GM12891 (cell line): ENCODE data around the gene C1orf94.

Source experiments
- DNase-seq: peaks from one replicate; pipeline ENCODE4 v3.0.0; 2011; ENCODE audit warnings: low spot score; ENCODE audit not compliant: insufficient read length
- FAIRE-seq: peaks from 2 replicates; lab custom pipeline; 2011; peaks lifted over from hg19 to GRCh38; lab: Jason Lieb, UNC
- PAX5 ChIP-seq: IDR thresholded peaks from 2 replicates; pipeline ENCODE4 v1.6.1; 2011; ENCODE audit warnings: low read length, moderate library complexity, mild to moderate bottlenecking; ENCODE audit not compliant: insufficient read depth, severe bottlenecking
- POLR2A ChIP-seq: IDR thresholded peaks from 2 replicates; pipeline ENCODE4 v1.6.1; 2011; ENCODE audit warnings: low read depth, low read length, control low read depth
- POLR2AphosphoS5 ChIP-seq: IDR thresholded peaks from 2 replicates; pipeline ENCODE4 v1.6.1; 2011; ENCODE audit warnings: low read depth, low read length, control low read depth
- POU2F2 ChIP-seq: IDR thresholded peaks from 2 replicates; pipeline ENCODE4 v1.6.1; 2011; ENCODE audit warnings: low read depth, mild to moderate bottlenecking, control low read depth, low read length, moderate library complexity
- SPI1 ChIP-seq: IDR thresholded peaks from 2 replicates; pipeline ENCODE4 v1.6.1; 2011; ENCODE audit warnings: low read depth, low read length, control low read depth
- TAF1 ChIP-seq: IDR thresholded peaks from 2 replicates; pipeline ENCODE4 v1.6.1; 2011; ENCODE audit warnings: low read depth, low read length, control low read depth

The C1orf94 gene

DNA sequence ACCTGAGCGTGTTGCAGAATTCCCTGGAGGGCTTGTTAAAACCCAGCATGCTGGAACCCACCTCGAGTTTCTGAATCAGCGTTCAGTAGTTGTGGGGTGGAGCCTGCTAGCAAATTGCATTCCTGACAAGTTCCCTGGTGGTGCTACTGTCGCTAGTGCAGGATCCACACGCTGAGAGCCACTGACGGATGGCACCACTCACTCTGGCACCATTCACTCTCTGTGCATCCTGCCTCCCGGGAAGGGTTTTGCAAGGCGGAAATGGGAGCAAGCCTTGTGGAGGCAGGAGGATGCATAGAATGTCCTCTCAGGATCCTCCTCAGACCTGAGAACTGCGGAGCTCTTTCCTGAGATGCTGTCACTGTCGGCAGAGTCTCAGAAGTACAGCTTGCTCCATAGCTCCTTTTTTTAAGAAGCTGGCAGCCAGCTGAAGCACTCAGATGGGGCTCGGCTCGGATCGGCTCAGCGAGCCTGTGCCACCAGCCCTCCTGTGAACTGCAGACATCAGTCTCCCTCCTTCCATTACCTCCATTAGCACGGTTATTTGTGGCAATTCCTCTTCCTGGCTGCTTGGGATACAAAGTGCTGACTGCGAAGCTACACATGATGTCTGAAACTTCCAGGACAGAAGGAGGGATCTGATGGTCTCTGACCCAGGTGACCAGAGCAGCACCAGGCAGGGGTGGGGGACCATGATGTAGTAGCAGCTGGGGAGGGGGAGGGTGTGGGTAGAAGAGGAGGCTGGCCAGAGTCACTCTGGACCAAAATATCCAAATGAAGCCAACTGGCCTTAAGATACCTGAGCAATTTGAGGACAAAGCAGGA is 89.6 kb downstream of the C1orf94 start:
- no peak for TF ChIP-seq POU2F2
- DNase-seq (no peak), FAIRE-seq (no peak)

DNA sequence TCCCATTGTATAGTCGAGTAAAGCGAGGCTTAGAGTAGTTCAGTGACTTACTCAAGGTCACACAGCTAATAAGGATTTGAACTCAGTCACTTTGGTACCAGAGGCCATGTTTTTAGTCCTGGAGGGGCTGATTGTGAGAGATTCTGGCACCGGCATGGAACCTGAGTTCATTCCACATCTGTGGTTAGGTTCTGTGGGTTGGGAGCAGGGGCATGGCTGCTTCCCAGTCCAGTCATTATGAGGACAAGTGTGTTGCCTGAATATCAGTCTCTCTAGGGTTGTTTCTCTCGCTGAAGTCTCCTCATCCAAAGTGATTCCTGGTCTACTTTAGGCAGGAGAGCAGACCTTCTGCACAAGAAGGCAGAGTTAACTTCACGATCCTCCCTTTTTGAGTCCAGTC is 90.6 kb downstream of the C1orf94 start:
- DNase-seq: no peak
- no peak for FAIRE-seq
- no peak for TF ChIP-seq PAX5
- no peak for TF ChIP-seq POLR2AphosphoS5
- TF ChIP-seq POU2F2: no peak
- no peak for TF ChIP-seq POLR2A
- TF ChIP-seq SPI1: no peak
- no peak for TF ChIP-seq TAF1

DNA sequence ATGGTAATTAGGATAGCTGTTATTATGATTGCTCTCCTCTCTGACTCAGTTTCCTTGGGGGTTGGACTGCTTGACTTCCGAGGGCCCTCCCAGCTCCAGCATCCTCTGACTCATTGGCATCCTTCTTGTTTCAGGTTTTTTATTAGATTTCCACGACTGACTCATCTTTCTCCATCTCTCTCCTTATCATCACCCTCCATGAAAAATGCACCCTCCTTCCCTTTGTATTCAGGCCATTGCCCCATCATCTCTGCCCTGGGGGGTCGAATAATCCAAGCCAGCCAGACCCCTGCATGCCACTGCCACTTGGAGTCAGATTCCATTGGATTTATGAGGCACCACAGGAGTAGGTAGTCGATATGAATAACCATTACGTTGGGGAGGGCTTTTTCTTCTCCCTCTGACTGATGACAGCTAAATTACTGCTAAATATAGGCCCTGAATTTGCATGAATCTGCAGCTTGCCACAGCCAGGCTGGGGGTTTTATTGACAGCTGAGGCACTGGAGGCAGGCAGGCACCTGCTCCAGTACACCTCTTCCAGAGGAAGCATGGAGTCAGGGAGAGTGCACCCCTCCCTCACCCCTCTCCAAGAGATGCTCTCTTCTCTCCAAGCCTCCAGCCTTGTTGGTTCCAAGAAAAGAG is 91.7 kb downstream of the C1orf94 start:
- no peak for FAIRE-seq
- no peak for DNase-seq
- TF ChIP-seq POU2F2: no peak
- no peak for TF ChIP-seq POLR2AphosphoS5
- no peak for TF ChIP-seq SPI1
- no peak for TF ChIP-seq TAF1
- TF ChIP-seq PAX5: no peak
- TF ChIP-seq POLR2A: no peak
